ENCODE measurements around the gene WIPF3.

The WIPF3 gene, protein sequence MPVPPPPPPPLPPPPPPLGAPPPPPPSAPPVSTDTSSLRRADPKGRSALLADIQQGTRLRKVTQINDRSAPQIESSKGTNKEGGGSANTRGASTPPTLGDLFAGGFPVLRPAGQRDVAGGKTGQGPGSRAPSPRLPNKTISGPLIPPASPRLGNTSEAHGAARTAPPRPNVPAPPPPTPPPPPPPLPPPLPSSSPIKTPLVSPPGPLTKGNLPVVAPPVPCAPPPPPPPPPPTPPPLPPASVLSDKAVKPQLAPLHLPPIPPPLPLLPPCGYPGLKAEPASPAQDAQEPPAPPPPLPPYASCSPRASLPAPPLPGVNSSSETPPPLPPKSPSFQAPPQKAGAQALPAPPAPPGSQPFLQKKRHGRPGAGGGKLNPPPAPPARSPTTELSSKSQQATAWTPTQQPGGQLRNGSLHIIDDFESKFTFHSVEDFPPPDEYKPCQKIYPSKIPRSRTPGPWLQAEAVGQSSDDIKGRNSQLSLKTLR

DNA sequence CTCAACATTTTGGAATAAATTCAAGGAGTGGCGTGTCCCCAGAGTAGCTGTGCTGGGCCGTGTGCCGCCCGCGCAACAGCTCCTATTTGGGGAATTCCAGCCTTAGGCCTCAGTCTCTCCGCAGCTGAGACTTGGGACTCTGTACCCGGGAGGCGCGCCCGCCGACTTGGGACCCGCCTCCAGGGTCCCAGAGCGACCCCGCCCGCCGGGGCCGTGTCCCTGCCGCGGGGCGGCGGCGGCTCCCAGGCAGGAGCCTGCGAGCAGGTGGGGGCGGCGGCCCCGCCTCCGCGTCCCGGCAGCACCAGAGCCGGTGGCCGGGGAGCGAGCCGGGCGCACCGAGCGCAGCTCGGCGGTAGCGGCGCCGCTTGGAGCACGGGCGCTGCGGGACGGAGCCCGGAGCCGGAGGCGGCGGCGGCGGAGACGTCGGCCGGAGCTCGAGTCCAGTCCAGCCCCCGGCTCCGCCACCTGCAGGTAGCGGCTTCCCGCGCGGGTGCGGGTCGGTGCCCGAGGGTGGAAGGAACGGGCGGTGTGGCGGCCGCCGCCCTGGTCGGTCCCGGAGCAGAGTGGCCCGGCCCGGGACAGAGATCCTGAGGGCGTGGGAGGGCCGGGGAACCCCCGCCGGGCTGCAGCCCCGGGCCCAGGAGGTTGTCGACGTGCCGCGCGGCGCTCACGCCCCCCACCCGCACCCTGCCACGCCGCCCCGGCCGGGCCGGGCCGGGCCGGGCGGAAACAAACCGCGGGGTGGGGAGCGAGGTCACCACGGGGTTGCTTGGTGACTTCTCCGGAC lies at the start of gene WIPF3:
Gene WIPF3 (plus strand): TSS at position 301 of the 787 bp plus-strand sequence. CDS start 28,217 bp downstream, outside the sequence.
- H3K4me1 Mint-ChIP-seq (ENCODE audit: low read depth) = no peaks in the 10 kb centered on the region
- no peak within 1 kb of the TSS for H3K4me3 Mint-ChIP-seq
- no peaks in the 10 kb centered on the region for H3K9me3 Mint-ChIP-seq
- no peak within 1 kb of the TSS for H3K27ac Mint-ChIP-seq
- no peaks in the 10 kb centered on the region for H3K36me3 Mint-ChIP-seq (ENCODE audit: low read depth)
- H3K27me3 Mint-ChIP-seq (ENCODE audit: low read depth) = peaks cover 60% of the 10 kb centered on the region

DNA sequence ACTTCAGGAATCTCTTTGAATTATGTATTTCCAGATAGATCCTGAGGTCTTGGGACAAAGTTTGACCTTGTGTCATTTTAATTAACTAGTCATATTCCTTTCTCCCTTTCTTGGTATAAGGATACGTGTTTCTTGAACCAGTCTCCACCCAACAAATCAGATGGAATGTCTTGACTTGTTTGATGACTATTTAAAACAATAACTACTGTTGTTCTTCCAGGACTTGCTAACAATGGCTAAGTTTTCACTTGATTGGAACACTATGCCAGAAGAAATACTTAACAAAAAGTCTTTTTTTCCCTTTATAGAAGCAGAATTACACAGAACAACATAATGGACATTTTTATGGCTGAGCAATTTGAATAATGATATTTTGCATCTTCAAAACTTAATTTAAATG lies 43.0 kb upstream of the WIPF3 start:
- H3K9me3 Mint-ChIP-seq = no peaks in the 10 kb centered on the region
- H3K4me1 Mint-ChIP-seq (ENCODE audit: low read depth) = no peaks in the 10 kb centered on the region
- no peaks in the 10 kb centered on the region for H3K36me3 Mint-ChIP-seq (ENCODE audit: low read depth)
- H3K27me3 Mint-ChIP-seq (ENCODE audit: low read depth) = peaks cover 5% of the 10 kb centered on the region
- H3K4me3 Mint-ChIP-seq = no peak overlapping the region
- no peak overlapping the region for H3K27ac Mint-ChIP-seq

DNA sequence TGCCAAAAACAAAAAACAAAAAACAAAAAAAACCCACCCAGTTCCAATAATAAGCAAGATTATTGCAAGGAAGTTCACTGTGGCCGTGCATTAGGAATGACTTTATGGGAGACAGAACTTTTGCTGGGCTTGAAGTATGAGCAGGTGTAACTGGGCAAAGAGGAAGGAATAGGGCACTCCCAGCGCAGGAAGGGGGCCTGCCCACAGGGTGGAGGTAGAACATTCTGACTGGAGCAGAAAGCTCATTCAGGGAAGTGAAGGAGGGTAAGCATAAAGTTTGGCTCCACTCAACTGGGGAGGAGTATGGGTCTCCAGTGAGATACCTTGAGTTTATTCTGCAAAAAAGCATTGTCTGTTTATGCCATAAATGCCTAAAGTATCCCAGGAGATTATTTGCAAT lies 42.1 kb upstream of the WIPF3 start:
- H3K4me3 Mint-ChIP-seq = no peak overlapping the region
- H3K4me1 Mint-ChIP-seq (ENCODE audit: low read depth) = no peaks in the 10 kb centered on the region
- H3K9me3 Mint-ChIP-seq = no peaks in the 10 kb centered on the region
- H3K27me3 Mint-ChIP-seq (ENCODE audit: low read depth) = peaks cover 5% of the 10 kb centered on the region
- no peaks in the 10 kb centered on the region for H3K36me3 Mint-ChIP-seq (ENCODE audit: low read depth)
- no peak overlapping the region for H3K27ac Mint-ChIP-seq

DNA sequence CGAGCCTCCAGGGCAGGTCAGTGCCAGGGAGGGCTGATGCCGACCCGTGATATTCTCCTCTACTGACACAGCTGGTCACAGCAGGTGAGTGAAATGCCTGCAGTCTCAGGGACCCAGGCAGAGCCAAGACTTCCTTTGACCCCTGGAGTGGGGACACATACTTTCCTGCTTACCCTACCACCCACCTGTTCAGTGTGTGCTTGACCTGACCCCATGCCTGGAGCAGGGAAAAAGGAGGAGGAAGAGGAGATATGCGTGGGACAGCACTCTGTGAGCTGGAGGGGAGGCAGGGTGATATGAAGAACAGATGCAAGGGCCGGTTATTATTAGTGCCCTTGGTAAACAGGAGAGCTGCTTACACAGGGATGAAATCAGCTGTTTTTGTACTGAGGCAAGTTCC lies 40.8 kb upstream of the WIPF3 start:
- H3K27me3 Mint-ChIP-seq (ENCODE audit: low read depth) = peaks cover 5% of the 10 kb centered on the region
- H3K27ac Mint-ChIP-seq = no peak overlapping the region
- no peak overlapping the region for H3K4me3 Mint-ChIP-seq
- H3K4me1 Mint-ChIP-seq (ENCODE audit: low read depth) = no peaks in the 10 kb centered on the region
- H3K9me3 Mint-ChIP-seq = no peaks in the 10 kb centered on the region
- no peaks in the 10 kb centered on the region for H3K36me3 Mint-ChIP-seq (ENCODE audit: low read depth)

DNA sequence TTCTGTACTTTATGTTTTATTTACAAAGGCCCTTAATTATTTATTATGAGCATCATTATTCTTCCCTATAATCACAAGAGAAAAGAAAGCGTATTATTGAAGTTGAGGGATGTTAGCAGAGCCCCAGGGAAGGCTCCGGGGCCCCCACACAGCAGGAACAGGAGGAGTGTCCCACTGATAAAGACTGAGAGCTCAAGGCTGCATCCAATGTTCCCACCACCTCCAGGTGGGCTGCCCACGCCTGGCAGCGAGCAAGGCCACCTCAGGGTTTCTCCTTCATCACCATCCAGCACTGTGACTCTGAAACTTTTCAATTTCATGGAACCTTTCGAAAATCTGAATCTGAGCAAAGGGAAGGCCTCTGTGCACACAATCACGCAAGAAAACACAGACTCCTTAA lies 35.9 kb upstream of the WIPF3 start:
- Mint-ChIP-seq H3K4me3 (no peak overlapping the region), H3K36me3 (ENCODE audit: low read depth) (no peaks in the 10 kb centered on the region), H3K27me3 (ENCODE audit: low read depth) (peaks cover 5% of the 10 kb centered on the region), H3K4me1 (ENCODE audit: low read depth) (no peaks in the 10 kb centered on the region), H3K27ac (no peak overlapping the region), H3K9me3 (no peaks in the 10 kb centered on the region)

DNA sequence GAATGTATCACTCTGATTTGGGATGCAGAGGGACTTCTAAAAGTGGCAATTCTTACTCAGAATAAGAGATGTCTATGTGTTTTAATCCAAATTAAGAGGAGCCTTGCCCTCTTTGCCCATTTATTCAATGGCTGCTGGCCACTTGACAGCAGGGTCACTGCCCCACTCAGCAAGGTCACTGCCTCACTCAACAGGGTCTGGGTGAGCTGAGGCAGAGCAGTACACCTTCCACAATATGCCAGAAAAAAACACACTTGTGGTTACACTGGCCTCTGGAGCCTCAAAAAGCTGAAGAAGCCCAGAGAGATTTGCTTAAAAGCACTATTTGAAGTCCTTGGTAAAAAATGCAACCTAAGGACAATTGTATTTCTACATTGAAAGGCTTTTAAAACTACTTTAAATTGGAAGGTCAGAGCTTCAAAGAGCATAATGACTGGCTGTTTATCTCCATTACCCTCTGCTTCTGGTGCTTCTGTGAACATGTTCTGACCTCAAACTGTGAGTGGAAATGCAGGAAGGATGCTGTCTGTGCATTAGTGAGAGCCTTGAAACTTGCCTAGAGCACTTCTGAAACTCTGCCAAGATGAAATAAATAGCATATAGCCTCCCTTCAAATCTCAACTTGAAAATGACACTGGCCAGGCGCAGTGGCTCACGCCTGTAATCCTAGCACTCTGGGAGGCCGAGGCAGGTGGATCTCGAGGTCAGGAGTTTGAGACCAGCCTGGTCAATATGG lies 35.1 kb upstream of the WIPF3 start:
- H3K27ac Mint-ChIP-seq = no peak overlapping the region
- no peak overlapping the region for H3K4me3 Mint-ChIP-seq
- no peaks in the 10 kb centered on the region for H3K36me3 Mint-ChIP-seq (ENCODE audit: low read depth)
- H3K9me3 Mint-ChIP-seq = no peaks in the 10 kb centered on the region
- peaks cover 3% of the 10 kb centered on the region for H3K27me3 Mint-ChIP-seq (ENCODE audit: low read depth)
- no peaks in the 10 kb centered on the region for H3K4me1 Mint-ChIP-seq (ENCODE audit: low read depth)

DNA sequence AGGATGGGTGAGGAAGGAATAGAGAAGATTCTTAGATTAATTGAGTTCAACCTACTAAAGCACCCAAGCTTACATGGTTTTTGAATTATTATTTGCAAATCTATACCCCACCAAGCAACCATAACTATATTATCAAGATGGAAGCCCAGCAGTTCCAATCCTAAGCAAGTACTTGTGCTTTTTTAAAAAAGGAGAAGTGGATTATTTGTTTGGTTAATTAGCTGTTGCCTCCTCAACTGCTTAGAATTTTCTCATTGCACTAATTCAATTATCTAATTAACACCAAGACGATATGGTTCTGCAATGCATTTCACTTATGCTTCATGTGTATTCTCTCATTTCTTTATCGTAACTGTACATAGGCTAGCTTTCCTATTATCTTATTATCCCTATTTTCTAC lies 27.3 kb upstream of the WIPF3 start:
- Mint-ChIP-seq H3K4me3 (no peak overlapping the region), H3K4me1 (ENCODE audit: low read depth) (no peaks in the 10 kb centered on the region), H3K9me3 (no peaks in the 10 kb centered on the region), H3K27ac (no peak overlapping the region), H3K36me3 (ENCODE audit: low read depth) (no peaks in the 10 kb centered on the region), H3K27me3 (ENCODE audit: low read depth) (peaks cover 11% of the 10 kb centered on the region)

DNA sequence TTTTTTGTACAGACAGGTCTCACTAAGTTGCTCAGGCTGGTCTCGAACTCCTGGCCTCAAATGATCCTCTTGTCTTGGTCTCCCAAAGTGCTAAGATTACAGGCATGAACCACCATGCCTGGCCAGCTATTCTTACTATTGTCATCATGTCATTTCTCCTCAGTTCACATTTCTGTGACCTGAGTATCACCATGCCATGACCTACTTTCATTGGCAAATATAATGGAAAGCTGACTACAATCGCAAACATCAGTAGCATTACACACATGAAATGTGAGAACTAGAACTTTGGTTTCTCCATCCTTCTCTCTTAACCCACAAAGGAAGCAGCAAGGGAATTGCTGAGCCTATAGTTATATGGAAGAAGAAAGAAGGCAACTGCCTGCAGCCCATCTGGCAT lies 26.0 kb upstream of the WIPF3 start:
- no peak overlapping the region for H3K4me3 Mint-ChIP-seq
- no peaks in the 10 kb centered on the region for H3K4me1 Mint-ChIP-seq (ENCODE audit: low read depth)
- no peaks in the 10 kb centered on the region for H3K9me3 Mint-ChIP-seq
- peaks cover 11% of the 10 kb centered on the region for H3K27me3 Mint-ChIP-seq (ENCODE audit: low read depth)
- no peak overlapping the region for H3K27ac Mint-ChIP-seq
- H3K36me3 Mint-ChIP-seq (ENCODE audit: low read depth) = no peaks in the 10 kb centered on the region

DNA sequence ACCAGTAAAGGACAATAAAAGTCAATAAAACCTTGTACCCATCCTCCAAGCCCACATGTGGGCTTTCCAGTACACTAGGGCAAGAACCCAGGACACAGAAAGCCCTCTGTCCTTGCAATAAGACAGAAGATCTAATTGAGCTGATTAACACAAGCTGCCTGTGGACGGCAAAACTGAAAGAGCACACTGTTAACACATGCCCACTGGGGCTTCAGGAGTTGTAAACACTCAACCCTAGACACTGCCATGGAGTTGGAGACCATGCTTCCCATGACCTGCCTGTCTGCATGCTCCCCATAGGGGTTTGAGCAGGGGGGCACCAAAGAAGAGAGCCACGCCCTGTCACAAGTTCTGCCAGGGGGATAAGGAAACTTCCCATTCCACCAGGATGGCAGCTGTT lies 22.6 kb upstream of the WIPF3 start:
- Mint-ChIP-seq H3K4me1 (ENCODE audit: low read depth) (no peaks in the 10 kb centered on the region), H3K27me3 (ENCODE audit: low read depth) (peaks cover 4% of the 10 kb centered on the region), H3K36me3 (ENCODE audit: low read depth) (no peaks in the 10 kb centered on the region), H3K4me3 (no peak overlapping the region), H3K9me3 (no peaks in the 10 kb centered on the region), H3K27ac (no peak overlapping the region)

DNA sequence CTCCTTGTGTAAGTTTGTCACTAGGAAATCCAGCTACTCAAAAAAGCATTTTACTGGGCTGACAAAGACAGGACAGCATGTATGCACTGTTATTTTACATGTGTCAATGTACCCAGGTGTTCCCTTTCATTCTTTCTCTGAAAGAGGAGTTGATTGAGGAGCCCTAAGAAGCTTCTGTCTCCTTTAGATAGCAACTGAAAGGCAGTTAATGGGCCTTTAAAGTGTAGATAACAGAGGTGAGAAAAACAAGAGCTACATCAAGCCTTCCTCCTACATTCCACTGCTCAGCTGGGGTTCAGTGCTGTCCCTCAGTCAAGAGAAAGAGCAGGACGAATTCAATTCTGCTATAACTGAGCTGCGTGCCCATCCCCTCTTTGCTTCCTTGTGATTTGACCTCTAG lies 12.8 kb upstream of the WIPF3 start:
- Mint-ChIP-seq H3K9me3 (no peaks in the 10 kb centered on the region), H3K4me3 (no peak overlapping the region), H3K36me3 (ENCODE audit: low read depth) (no peaks in the 10 kb centered on the region), H3K4me1 (ENCODE audit: low read depth) (no peaks in the 10 kb centered on the region), H3K27me3 (ENCODE audit: low read depth) (peaks cover 9% of the 10 kb centered on the region), H3K27ac (no peak overlapping the region)

DNA sequence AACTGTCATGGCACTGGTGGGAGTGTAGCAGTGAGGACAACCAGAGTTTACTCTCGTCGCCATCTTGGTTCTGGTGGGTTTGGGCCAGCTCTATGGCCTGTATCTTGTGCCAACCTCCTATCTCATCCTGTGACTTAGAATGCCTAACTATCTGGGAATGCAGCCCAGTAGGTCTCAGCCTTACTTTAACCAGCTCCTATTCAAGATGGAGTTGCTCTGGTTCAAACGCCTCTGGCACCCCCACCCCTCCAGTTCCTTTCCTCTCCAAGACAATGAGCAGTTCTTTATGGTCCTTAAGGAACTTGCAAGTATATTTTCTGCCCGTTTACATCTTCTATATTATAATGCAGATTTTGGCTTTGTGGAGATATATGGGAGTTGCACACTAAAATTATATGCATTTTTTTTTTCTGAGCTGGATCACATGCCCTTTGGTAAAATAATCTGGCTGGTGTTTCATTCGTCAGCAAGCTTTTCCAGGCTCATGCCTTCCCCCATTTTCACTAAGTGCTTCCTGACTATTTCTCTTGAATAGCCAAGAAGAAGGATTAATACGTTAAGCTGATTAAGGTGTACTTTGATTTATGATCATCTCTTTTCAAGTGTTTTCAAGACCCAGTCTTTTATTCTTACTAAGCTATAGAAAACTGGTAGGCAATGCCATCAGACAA lies 11.2 kb upstream of the WIPF3 start:
- peaks cover 12% of the 10 kb centered on the region for H3K27me3 Mint-ChIP-seq (ENCODE audit: low read depth)
- no peaks in the 10 kb centered on the region for H3K36me3 Mint-ChIP-seq (ENCODE audit: low read depth)
- no peak overlapping the region for H3K27ac Mint-ChIP-seq
- H3K9me3 Mint-ChIP-seq = no peaks in the 10 kb centered on the region
- no peak overlapping the region for H3K4me3 Mint-ChIP-seq
- no peaks in the 10 kb centered on the region for H3K4me1 Mint-ChIP-seq (ENCODE audit: low read depth)

DNA sequence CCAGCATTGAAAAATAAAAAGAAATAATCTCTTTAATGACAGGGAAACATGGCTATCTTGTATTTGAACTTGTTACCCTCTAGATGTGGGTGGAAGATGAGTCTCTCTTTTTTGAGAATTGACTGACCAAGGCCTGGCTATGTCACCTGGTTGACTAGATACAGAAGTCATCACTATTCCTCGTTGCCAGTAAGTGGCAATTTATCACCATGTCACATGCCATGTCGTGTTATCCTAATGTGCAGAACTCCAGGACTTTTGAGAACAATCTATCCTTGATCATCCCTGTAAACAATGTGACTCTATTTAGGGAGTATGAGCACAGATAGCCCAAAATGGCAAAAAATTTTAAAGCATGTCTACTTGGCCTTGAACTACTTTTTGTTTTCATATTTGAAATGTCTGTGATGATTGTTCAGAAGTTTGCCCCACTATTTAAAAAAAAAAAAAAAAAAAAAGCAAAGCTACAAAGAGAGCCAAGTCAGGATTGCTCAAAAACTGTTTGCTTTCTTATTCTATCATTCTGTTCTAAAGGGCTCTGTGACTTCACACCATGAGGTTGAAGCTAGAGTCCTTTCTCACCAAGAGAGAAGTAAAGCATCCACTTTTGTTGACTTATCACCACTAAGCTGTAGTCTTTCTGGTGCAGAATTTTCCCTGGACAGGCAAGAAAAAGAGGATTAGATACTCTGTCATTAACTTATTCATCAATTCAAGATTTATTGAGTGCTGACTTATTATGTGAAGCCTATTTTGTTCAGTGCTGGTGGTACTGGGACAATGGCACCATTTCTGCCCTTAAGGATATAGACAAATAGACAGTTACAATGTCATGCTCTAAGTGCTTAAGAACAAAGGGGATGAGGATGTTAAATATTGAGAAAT lies 10.4 kb upstream of the WIPF3 start:
- Mint-ChIP-seq H3K27ac (no peak overlapping the region), H3K4me1 (ENCODE audit: low read depth) (no peaks in the 10 kb centered on the region), H3K27me3 (ENCODE audit: low read depth) (peaks cover 14% of the 10 kb centered on the region), H3K9me3 (no peaks in the 10 kb centered on the region), H3K4me3 (no peak overlapping the region), H3K36me3 (ENCODE audit: low read depth) (no peaks in the 10 kb centered on the region)

DNA sequence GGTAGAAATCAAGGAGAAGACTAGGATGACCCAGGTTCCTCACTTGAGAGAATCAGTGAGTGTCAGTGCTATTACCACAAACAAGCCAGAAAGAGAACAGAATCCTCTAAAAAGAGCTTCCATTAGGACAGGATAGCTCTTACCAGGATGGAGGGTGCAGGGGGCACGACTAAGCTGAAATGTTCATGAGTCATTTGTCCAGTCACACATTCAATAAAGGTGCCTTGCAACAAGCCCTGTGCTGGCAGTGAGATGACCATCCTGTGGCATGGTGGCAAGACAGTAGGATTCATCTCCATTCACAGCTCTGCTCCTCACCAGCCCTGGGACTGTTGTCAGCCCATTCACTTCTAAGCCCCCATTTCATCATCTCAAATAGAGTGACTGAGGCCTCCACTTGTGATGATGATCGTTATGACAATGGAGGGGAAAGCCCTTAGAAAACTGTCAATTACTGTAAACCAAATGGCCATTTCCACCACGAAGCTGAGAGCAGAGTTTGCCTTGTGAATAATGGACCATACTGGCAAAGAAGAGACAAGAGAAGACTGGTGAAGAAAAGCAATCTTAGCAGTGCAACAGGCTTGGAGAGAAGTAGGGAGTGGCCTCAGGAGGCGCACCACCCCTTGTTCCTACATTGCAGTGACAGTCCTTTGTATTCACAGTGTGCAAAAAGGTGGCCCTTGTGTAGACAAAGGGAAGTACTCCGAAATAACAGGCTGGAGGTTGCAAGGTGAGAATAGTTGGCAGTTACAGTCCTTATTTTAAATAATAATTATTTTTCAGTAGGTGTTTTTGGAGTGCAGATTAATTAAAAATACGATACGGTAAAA lies 9.0 kb upstream of the WIPF3 start:
- no peaks in the 10 kb centered on the region for H3K9me3 Mint-ChIP-seq
- no peak overlapping the region for H3K4me3 Mint-ChIP-seq
- no peak overlapping the region for H3K27ac Mint-ChIP-seq
- H3K4me1 Mint-ChIP-seq (ENCODE audit: low read depth) = no peaks in the 10 kb centered on the region
- peaks cover 17% of the 10 kb centered on the region for H3K27me3 Mint-ChIP-seq (ENCODE audit: low read depth)
- no peaks in the 10 kb centered on the region for H3K36me3 Mint-ChIP-seq (ENCODE audit: low read depth)

Measured in T-helper 1 cell treated with Interleukin-12 subunit alpha and Interleukin-12 subunit beta and Interleukin-4 antibody, amounts not matched to agents 30 μg/mL and 1 μg/mL, for 36 hours (primary cell).